ENCODE data around the gene HNRNPA1L2. TPM values are rescaled to one million over a fixed set of nuclear protein-coding genes. Genes with fewer than 3 reads are reported as not detected.
"Not testable (repeated sequence)": the region's sequence is repeated elsewhere in the genome, so short reads cannot be mapped to it uniquely, and the experiment has no call there.

HNRNPA1L2 gene
- polyA plus RNA-seq, 3 donors = 22.9 to 25.5 (median 24.2) TPM

DNA sequence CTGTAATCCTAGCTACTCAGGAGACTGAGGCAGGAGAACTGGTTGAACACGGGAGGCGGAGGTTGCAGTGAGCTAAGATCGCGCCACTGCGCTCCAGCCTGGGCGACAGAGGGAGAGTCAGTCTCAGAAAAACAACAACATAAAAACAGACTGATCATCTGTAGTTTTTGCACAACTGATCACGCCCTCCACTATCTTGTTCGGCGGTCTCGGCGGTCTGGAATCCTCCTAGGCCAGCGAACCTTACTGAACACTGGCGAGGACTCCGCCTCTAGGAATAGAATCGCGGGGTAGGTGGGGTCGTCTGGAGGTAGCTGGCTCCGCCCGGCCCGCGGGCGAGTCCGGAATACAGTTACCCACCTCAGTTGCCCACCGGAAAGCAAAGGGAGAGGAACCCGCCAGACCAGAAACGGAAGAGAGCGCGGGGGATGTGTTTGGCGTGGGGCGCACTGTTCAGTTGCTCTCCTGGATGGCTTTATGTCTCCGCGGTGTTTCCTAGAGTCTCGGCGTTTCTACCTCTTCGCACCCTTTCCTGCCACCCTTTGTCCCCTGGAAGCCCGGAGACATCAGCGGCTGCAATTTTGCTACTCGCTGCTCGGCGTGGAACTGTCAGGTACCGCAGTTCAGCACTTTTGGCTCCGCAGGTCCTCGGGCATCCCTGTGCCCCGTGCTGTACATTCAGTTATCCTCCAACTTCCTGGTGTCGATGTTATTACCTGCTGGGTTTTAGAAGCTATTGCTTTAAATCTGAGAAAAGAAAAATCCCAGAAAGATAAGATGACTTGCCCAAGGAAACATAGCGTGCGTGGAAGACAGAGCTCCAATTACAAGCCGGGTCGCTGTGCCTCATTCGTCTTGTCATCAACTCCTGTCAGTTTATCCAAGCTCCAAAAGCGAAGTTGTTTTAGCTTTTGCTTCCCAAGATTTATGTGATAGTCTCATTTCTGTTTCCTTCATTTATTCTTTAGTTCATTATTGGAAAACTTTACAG, 24.9 kb upstream of the HNRNPA1L2 start:
- DNase-seq (ENCODE audit: extremely low read depth in 1 of 11, low read depth in 9 of 11, low spot score in 4 of 11) = peak; percentile 67 to 84 (median 73)

DNA sequence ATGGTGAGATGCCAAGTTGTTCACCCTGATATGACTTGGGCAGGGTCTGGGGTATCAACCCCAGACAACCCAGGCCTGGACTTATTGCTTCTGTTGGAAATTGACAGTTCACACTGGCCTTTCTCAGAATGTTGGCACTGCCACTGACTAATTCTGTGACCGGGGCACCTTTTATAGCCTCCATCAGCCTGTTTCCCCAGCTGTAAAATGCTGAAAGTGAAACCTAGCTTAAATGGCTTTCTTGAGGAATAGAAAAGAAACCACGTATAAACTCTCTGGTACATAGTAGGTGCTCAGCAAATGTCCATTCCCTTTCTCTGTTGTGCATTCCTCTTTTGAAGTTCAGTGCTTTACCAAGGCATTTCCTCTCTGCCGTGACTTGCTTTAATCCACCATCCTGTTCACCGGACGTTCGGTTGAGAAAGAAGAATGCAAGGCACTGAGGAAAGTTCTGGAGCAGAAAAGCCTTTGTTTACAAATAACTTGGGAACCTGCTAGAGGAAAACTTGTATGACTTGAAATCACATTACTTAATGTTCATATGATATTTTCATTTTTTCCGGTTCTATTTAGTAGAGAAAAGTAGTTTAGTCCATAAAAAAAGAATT, 11.0 kb upstream of the HNRNPA1L2 start:
- not testable (repeated sequence) for DNase-seq (ENCODE audit: extremely low read depth in 1 of 11, low read depth in 9 of 11, low spot score in 4 of 11)

DNA sequence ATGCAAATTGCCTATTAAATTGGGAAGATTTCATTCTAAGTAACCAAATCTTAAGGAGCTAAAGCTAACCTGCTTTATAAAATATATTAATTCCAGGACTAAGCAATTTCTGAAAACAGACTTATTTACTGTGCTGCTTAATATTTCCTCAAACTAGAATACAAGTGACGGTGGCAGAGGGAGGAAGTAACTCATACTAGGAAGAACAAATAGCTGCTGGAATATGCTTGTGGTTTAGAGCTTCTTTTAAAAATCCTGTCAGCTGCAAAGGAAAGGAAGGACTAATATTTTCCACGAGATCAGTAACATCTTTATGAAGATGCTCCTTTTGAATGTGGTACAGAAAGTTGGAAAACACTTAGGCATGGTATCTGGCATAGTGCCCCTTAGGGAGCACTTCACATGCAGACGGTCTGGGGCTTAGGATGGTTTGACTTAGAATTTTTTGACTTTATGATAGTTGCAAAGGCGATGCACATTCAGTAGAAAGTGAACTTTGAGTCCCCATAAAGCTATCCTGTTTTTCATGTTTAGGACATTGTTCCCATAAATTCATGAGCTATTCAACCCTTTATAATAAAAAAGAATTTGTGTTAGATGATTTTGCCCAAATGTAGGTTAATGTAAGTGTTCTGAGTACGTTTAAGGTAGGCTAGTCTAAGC, 3.4 kb upstream of the HNRNPA1L2 start:
- DNase-seq (ENCODE audit: extremely low read depth in 1 of 11, low read depth in 9 of 11, low spot score in 4 of 11) = no peak

DNA sequence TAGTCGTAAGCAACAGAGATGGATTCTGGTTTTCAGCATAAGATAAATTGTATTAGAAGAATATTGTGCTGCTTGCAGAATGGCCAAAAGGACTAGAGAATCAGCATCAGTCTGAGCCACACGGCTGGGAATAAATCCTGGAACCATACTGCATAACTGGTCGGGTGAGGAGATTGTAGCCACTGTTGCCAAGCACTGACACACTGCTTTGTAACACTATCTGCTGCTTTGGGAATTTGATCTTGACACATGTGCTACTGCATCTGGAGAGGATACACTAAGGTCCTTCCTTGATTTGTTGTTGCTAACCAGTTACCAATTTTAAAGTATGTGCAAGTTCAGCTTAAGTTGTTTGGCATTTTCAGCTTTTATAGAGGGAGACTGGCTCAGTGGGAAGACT, 1.9 kb downstream of the HNRNPA1L2 start:
- no peak for DNase-seq (ENCODE audit: extremely low read depth in 1 of 11, low read depth in 9 of 11, low spot score in 4 of 11)

DNA sequence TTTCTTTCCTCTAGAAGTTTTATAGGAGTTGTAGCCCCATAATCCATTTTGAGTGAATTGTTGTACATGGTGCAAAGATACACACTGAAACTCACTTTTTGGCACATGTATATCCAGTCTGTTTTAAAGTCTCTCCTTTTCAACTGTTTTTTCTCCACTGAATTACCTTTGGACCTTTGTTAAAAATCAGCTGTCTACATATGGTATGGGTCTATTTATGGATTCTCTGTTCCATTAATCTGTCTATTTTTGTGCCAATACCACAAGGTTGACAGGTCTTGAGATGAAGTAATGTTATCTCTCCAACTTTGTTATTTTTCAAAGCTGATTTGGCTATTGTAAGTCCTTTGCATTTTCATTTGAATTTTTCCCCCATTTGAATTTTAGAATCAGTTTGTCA, 4.7 kb downstream of the HNRNPA1L2 start:
- DNase-seq (ENCODE audit: extremely low read depth in 1 of 11, low read depth in 9 of 11, low spot score in 4 of 11) = no peak

DNA sequence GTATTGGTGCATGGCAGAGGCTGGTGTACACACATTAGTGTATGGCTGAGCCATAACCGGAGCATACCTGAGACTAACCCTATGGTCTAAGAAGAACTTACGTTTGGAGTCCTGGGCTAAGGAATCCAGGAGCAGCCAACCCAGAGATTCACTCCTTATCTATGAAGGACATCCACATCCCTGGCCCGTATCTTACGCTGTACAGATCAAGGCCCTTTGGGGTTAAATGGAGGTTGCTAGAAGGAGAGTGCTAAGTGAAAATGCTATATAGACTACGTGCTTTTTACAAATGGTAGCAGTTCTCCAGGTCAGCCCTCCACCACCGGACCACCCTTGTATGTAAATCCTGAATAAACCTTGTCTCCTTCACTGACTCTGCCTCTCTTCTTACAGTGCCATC, 8.5 kb downstream of the HNRNPA1L2 start:
- no peak for DNase-seq (ENCODE audit: extremely low read depth in 1 of 11, low read depth in 9 of 11, low spot score in 4 of 11)

DNA sequence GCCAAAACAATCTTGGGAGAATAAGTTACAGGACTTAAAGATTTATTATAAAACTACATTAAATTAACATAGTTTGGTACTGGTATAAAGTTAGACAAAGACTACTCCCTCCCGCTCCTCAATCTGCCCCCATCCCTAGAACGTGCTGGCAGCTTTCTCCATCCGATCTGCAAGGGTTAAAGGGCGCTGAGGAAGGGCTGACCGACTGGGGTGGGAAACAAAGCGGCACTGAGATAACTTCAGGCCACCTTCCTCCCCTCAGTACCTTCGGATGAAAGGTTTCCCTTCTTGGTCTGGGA, 9.6 kb downstream of the HNRNPA1L2 start:
- no peak for DNase-seq (ENCODE audit: extremely low read depth in 1 of 11, low read depth in 9 of 11, low spot score in 4 of 11)

DNA sequence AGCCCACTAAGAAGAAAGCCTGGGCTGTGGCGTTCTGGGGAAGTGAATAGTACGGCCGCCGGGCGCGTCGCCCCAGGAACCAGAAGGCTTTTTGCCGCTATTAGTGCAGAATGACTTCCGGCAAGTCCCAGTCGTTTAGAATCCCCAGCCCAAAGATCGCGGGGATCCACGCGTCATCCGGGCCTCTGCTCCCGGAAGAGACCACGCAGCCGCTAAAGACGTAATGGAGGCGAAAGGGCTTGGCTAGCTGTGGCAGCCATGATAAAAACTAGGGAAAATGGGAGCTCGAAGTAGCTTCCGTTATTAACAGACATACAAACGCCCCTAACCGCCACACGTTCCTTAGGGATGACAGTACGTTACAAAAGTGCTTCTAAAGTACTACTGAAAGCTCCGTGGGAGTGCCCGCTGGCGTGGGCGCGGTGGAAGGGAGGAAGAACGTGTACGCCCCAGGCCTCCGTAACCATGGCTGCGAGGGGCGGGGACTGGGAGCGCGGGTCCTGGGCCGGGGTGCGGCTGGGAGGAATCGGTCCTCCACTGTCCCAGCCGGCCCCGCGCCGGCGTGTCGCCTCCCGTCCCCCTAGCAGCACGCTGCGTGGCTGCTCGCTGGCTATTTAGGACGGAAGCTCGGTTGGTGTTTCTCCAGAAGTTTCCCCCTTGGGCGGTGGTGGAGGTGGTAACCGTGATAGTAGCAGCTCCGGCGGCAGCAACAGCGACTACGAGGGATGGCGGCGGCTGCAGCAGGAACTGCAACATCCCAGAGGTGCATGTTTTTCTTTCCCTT, 10.2 kb downstream of the HNRNPA1L2 start, which contains the start of gene SUGT1:
SUGT1 (plus strand) TSS at position 641 of the 784 bp plus-strand sequence; CDS start at position 726, 85 bp downstream.
- DNase-seq (ENCODE audit: extremely low read depth in 1 of 11, low read depth in 9 of 11, low spot score in 4 of 11) = peak; percentile 95 to 98 (median 97)

DNA sequence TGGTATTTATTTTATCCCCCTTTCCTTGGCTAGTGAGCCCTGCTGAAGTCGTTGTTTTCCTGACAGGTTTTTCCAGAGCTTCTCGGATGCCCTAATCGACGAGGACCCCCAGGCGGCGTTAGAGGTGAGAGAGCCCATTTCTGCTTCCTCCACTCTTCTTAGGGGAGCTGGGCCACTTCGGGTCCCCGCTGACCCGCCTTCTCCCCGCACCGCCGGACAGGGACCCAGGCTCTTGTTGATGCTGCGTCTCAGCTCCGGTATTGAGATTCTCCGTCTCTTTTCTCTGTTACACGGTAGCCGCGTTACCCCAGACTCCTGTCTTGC, 10.7 kb downstream of the HNRNPA1L2 start:
- no peak for DNase-seq (ENCODE audit: extremely low read depth in 1 of 11, low read depth in 9 of 11, low spot score in 4 of 11)

DNA sequence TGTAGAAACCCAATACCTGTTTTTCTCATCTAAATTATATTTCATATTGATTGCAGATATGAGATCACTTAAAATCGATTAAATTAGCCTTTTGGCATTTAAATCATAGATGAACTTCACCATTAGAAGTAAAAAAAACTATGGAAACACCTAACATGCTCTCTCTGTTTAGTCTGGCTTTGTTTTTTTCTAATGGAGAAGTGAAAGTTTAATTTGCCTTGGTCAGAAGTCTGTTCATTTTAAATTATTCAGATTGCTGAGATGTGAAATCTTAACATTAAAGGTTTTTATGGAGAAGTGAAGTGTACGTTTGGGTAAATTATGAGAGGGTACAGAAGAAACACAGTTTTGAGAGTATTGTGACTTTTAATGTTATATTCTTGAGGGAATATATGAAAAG, 17.1 kb downstream of the HNRNPA1L2 start:
- no peak for DNase-seq (ENCODE audit: extremely low read depth in 1 of 11, low read depth in 9 of 11, low spot score in 4 of 11)

DNA sequence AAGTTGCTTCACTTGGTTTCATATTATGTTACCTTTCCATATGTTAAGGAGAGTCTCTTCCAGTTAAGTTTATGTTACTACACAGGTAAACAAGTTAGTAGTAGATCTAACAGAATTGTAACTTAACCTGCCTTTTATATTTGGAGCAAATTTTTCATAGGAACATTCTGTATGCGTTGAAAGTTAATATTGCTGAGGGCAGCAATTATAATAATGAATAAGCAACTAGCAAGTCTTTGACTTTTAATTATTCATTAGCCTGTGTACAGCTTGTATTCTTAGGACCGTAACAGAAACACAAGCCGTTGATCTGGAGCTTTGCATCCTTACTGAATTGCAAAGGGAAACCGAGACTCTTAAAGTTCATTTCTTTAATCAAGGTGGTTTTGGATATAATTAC, 22.0 kb downstream of the HNRNPA1L2 start:
- no peak for DNase-seq (ENCODE audit: extremely low read depth in 1 of 11, low read depth in 9 of 11, low spot score in 4 of 11)

DNA sequence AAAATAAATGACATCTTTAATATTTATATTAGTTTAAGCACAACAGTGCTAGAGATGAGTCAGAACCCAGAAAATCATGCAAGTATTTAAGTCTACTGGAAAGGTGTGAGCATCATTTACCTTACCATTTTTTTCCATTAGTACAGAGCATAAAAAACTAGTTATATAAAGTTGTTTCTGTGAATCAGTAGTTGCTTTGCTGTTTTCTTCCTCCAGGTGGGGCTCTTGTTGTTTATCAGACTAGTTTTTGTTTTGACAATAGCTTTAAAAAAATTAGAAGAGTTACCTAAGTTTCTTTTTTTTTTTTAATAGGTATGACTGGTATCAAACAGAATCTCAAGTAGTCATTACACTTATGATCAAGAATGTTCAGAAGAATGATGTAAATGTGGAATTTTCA, 23.1 kb downstream of the HNRNPA1L2 start:
- no peak for DNase-seq (ENCODE audit: extremely low read depth in 1 of 11, low read depth in 9 of 11, low spot score in 4 of 11)

DNA sequence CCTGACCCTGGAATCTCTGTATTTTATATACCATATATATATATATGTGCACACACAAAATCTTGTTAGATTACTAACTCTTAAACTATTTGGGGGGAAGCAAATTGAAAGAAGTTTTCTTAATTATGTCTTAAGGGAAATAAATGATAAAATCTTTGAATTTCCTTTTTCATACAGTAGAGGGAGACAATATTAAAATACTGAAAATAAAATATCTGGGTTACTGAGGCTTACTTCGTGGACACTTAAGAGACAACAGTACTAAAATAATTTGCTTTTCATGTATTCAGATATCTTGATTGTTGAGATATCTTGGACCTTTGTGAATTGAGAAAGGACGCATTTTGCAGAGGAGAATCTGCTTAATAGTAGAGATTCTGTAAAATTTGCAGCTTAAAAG, 27.4 kb downstream of the HNRNPA1L2 start:
- no peak for DNase-seq (ENCODE audit: extremely low read depth in 1 of 11, low read depth in 9 of 11, low spot score in 4 of 11)

DNA sequence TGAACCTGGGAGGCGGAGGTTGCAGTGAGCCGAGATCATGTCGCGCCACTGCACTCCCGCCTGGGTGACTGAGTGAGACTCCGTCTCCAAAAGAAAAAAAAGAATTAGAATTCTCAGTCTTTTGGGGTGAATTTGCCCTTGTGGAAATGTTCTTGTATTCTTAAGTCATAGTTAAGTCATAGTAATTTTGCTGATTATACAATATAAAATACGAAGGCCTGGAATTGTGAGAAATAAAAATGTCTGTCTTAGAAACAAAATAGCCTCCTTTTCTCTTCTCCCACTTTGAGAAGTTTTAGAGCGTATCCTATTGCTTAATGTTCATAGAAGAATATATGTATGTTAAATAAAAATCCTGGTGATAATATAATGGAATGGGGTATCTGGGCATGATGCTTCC, 28.5 kb downstream of the HNRNPA1L2 start:
- no peak for DNase-seq (ENCODE audit: extremely low read depth in 1 of 11, low read depth in 9 of 11, low spot score in 4 of 11)

DNA sequence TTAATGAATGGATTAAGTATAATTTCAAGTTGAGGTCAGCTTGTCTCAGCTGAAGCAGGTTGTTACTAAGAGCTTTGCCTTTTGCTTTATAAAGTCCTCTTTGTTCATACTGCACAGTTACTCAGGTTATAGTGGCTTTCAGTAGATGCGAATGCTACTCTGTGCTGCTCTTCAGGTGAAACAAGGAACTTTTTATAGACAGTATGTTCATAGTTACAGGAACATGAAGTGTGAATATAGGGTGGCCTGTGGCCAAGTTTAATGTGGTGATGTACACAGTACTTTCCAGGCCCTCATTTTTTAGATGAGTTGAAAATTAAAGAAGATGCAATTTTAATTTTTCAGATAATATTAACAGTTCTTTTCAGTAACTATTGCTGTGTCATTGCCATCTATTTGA, 31.2 kb downstream of the HNRNPA1L2 start:
- DNase-seq (ENCODE audit: extremely low read depth in 1 of 11, low read depth in 9 of 11, low spot score in 4 of 11) = no peak

DNA sequence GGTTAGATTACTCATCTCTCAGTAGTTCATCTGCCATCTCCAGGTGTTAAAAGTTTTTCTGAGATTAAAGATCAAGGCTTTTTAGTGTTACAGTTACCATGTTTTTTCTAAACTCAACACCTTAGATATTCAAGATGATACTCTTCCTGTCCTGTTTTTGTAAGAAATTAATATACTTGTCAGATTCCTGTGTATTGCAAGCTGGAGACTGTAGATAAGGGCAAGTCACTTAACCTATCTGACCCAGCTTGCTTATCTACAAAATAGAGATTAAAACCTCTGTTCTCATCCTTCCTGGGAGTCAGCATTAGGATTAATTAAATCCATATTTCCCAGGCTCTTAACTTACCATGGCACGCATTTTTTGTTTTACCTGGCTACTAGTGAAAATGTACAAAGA, 35.6 kb downstream of the HNRNPA1L2 start:
- DNase-seq (ENCODE audit: extremely low read depth in 1 of 11, low read depth in 9 of 11, low spot score in 4 of 11) = no peak

DNA sequence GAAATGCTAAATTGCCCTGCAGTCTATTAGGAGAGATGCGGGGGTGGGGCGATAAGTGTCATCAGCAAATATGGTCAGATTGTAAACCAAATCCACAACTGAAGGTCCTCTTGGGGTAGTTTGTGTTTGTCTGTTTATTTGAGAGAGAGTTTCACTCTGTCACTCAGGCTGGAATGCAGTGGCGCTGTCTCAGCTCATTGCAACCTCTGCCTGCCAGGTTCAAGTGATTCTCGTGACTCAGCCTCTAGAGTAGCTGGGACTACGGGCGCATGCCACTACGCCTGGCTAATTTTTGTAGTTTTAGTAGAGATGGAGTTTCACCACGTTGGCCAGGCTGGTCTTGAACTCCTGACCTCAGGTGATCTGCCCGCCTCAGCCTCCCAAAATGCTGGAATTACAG, 43.6 kb downstream of the HNRNPA1L2 start:
- not testable (repeated sequence) for DNase-seq (ENCODE audit: extremely low read depth in 1 of 11, low read depth in 9 of 11, low spot score in 4 of 11)

DNA sequence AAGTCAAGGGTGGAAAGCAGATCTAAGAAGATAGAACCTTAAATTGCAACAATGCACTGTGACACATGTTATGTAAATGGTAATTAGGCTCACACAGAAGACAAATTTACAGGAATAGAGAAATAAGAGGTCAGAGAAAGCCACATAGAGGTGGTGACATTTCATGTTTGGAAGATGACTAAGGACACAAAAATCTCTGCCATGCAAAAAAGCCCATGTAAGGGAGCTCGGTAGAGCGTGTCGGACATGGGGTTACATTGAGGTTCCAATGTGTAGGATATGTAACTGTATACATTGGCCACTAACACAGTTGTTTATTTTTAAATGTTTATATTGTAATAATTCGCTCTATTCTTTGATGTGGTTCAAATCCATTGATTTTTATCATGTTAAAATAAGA, 44.1 kb downstream of the HNRNPA1L2 start:
- DNase-seq (ENCODE audit: extremely low read depth in 1 of 11, low read depth in 9 of 11, low spot score in 4 of 11) = no peak
